KMS-11 (cell line): ENCODE results near the gene RPS5.

Source experiments
- H2AFZ ChIP-seq: fragments of 200-600 bp; sonication (generic); 2 replicates; pipeline ENCODE4 v1.6.1; 2016; ENCODE audit warnings: antibody characterized with exemption, mixed run types, low read depth
- H3K27ac ChIP-seq: fragments of 200-600 bp; sonication (generic); 2 replicates; pipeline ENCODE4 v1.6.1; 2016; ENCODE audit warnings: mild to moderate bottlenecking, mixed run types
- H3K27me3 ChIP-seq: fragments of 200-600 bp; sonication (generic); 2 replicates; pipeline ENCODE4 v1.6.1; 2017; ENCODE audit warnings: mild to moderate bottlenecking, low read depth, mixed run types, moderate library complexity; ENCODE audit not compliant: insufficient read depth
- H3K36me3 ChIP-seq: fragments of 200-600 bp; sonication (generic); 2 replicates; pipeline ENCODE4 v1.6.1; 2017; ENCODE audit warnings: mild to moderate bottlenecking, mixed run types; ENCODE audit not compliant: insufficient read depth
- H3K4me1 ChIP-seq: fragments of 200-600 bp; sonication (generic); 2 replicates; pipeline ENCODE4 v1.6.1; 2016; ENCODE audit warnings: mild to moderate bottlenecking, low read depth, mixed run types; ENCODE audit not compliant: poor library complexity, severe bottlenecking
- H3K4me2 ChIP-seq: fragments of 200-600 bp; sonication (generic); 2 replicates; pipeline ENCODE4 v1.7.0; 2016; ENCODE audit warnings: mild to moderate bottlenecking, mixed run types
- H3K4me3 ChIP-seq: fragments of 200-600 bp; sonication (generic); IDR thresholded peaks from 2 replicates; pipeline ENCODE4 v1.6.1; 2017; ENCODE audit warnings: low read depth, low read length, mixed read lengths; ENCODE audit not compliant: insufficient read depth
- H3K79me2 ChIP-seq: fragments of 200-600 bp; sonication (generic); 2 replicates; pipeline ENCODE4 v1.6.1; 2016; ENCODE audit warnings: low read depth, mixed run types; ENCODE audit not compliant: insufficient read depth
- H3K9ac ChIP-seq: fragments of 200-600 bp; sonication (generic); 2 replicates; pipeline ENCODE4 v1.6.1; 2016; ENCODE audit warnings: mild to moderate bottlenecking, mixed run types
- H4K20me1 ChIP-seq: fragments of 200-600 bp; sonication (generic); 2 replicates; pipeline ENCODE4 v1.6.1; 2016; ENCODE audit warnings: mild to moderate bottlenecking, mixed run types; ENCODE audit not compliant: insufficient read depth
- CTCF ChIP-seq: fragments of 200-600 bp; sonication (generic); conservative IDR thresholded peaks from 2 replicates; pipeline ENCODE4 v1.6.1; 2017; ENCODE audit warnings: low read depth, mild to moderate bottlenecking, antibody characterized with exemption, low read length, moderate library complexity, mixed read lengths

The RPS5 gene

GRCh38 chr19:58350871-58351557, 36.1 kb upstream of the RPS5 start:
- H3K4me1 ChIP-seq = peaks cover 3% of the 10 kb centered on the region
- H2AFZ ChIP-seq = no peak overlapping the region
- no peak overlapping the region for H3K4me3 ChIP-seq

GRCh38 chr19:58351558-58351878, 35.6 kb upstream of the RPS5 start:
- H3K79me2 ChIP-seq = no peaks in the 10 kb centered on the region
- no peak overlapping the region for H3K27ac ChIP-seq
- TF ChIP-seq CTCF = no peak
- H3K4me2 ChIP-seq = no peak overlapping the region
- no peak overlapping the region for H3K9ac ChIP-seq
- no peak overlapping the region for H2AFZ ChIP-seq
- no peak overlapping the region for H3K4me3 ChIP-seq
- no peaks in the 10 kb centered on the region for H3K36me3 ChIP-seq
- peaks cover 3% of the 10 kb centered on the region for H3K4me1 ChIP-seq
- peaks cover 13% of the 10 kb centered on the region; the same call in 1 of the 2 replicates for H3K27me3 ChIP-seq
- no peaks in the 10 kb centered on the region for H4K20me1 ChIP-seq

More at GRCh38 chr19:58350871-58351557, 36.1 kb upstream of the RPS5 start:
- peaks cover 13% of the 10 kb centered on the region; the same call in 1 of the 2 replicates for H3K27me3 ChIP-seq
- H3K79me2 ChIP-seq = no peaks in the 10 kb centered on the region
- no peak overlapping the region for H3K4me2 ChIP-seq
- no peaks in the 10 kb centered on the region for H4K20me1 ChIP-seq
- H3K27ac ChIP-seq = no peak overlapping the region
- TF ChIP-seq CTCF = no peak
- no peak overlapping the region for H3K9ac ChIP-seq
- no peaks in the 10 kb centered on the region for H3K36me3 ChIP-seq

- Histone ChIP-seq H3K4me1 (peaks cover 3% of the 10 kb centered on the region), H3K4me2 (no peak overlapping the region), H3K36me3 (no peaks in the 10 kb centered on the region), H2AFZ (no peak overlapping the region), H3K9ac (no peak overlapping the region), H3K79me2 (no peaks in the 10 kb centered on the region), H3K27me3 (peaks cover 9% of the 10 kb centered on the region; the same call in 1 of the 2 replicates), H3K27ac (no peak overlapping the region), H4K20me1 (no peaks in the 10 kb centered on the region), H3K4me3 (no peak overlapping the region)
- no peak for TF ChIP-seq CTCF
Observed at GRCh38 chr19:58351990-58352755, 34.9 kb upstream of the RPS5 start.

- Histone ChIP-seq H3K27ac (no peak within 1 kb of the TSS), H3K4me1 (peaks cover 3% of the 10 kb centered on the region), H2AFZ (no peak within 1 kb of the TSS), H3K4me3 (no peak within 1 kb of the TSS), H3K9ac (no peak within 1 kb of the TSS), H3K36me3 (no peaks in the 10 kb centered on the region), H3K4me2 (no peak within 1 kb of the TSS), H3K27me3 (peaks cover 5% of the 10 kb centered on the region; the same call in 1 of the 2 replicates), H3K79me2 (no peaks in the 10 kb centered on the region), H4K20me1 (no peaks in the 10 kb centered on the region)
- no peak for TF ChIP-seq CTCF
Observed at GRCh38 chr19:58352760-58353671, 34.1 kb upstream of the RPS5 start, which contains the start of gene A1BG. Gene A1BG, minus strand, starts transcription at chr19:58353492. Its CDS starts 55 bp downstream, at chr19:58353437.
